GM12878 (cell line): ENCODE results near the gene ABHD15. TPM values are rescaled to one million over a fixed set of nuclear protein-coding genes. Genes with fewer than 3 reads are reported as not detected.

Experiments
- ATAC-seq: fragments of 200-7000 bp; cut with Tn5 transposase; 3 replicates; pipeline ENCODE4 v1.9.1; 2020; ENCODE audit warnings: mild to moderate bottlenecking, moderate library complexity
- BruUV-seq: library from RNA; stranded (reverse); fragments of 400-500 nt; replicated peaks from 2 replicates; lab custom pipeline; 2021; lab: Mats Ljungman, UMichigan
- CTCF ChIA-PET: fragments of 300-600 bp; sonication (Branson Sonifier 250); formaldehyde crosslinking; extraction: SDS; loops from one replicate; lab custom pipeline; 2021; ENCODE audit warnings: inconsistent platforms; lab: Yijun Ruan, JAX
- POLR2A ChIA-PET: fragments of 350-600 bp; formaldehyde crosslinking; extraction: SDS; loops from one replicate; lab custom pipeline; 2021; ENCODE audit warnings: inconsistent platforms; lab: Charles Lee
- RAD21 ChIA-PET: fragments of 300-600 bp; sonication (Branson Sonifier 250); formaldehyde crosslinking; loops from one replicate; lab custom pipeline; 2023; ENCODE audit warnings: antibody characterized with exemption; ENCODE audit not compliant: unreplicated experiment; lab: Charles Lee
- SMC1A ChIA-PET: fragments of 300-600 bp; sonication (Branson Sonifier 250); formaldehyde crosslinking; loops from one replicate; lab custom pipeline; 2023; ENCODE audit not compliant: unreplicated experiment, uncharacterized antibody; lab: Charles Lee
- DNase-seq: peaks from one replicate; pipeline ENCODE4 v3.0.0-alpha.2; 2011; ENCODE audit warnings: low read depth, low spot score
- FAIRE-seq: peaks from 3 replicates; lab custom pipeline; 2011; peaks lifted over from hg19 to GRCh38; lab: Jason Lieb, UNC
- H2AFZ ChIP-seq: 2 replicates; pipeline ENCODE4 v1.6.0; 2011; ENCODE audit warnings: low read depth, low read length, control low read depth; ENCODE audit not compliant: control insufficient read depth
- H3K27ac ChIP-seq: 2 replicates; pipeline ENCODE4 v1.5.1; 2011; ENCODE audit warnings: control low read depth; ENCODE audit not compliant: control insufficient read depth, insufficient read depth
- H3K27me3 ChIP-seq, 2 experiments: replicated peaks in 1 of 2; 2 replicates each; pipeline versions ENCODE4 v1.6.0 to v1.6.1; 2011; ENCODE audit warnings: low read length in 1 of 2; ENCODE audit not compliant: control insufficient read depth in 2 of 2, insufficient read depth in 2 of 2
- H3K36me3 ChIP-seq, 2 experiments: 2 replicates each; pipeline ENCODE4 v1.5.1; 2011; ENCODE audit warnings: low read length in 1 of 2; ENCODE audit not compliant: control insufficient read depth in 2 of 2, insufficient read depth in 2 of 2
- H3K4me1 ChIP-seq: 2 replicates; pipeline ENCODE4 v1.6.1; 2011; ENCODE audit warnings: mild to moderate bottlenecking, low read length, moderate library complexity, mixed read lengths; ENCODE audit not compliant: control insufficient read depth, insufficient read depth
- H3K4me2 ChIP-seq: 2 replicates; pipeline ENCODE4 v1.6.0; 2011; ENCODE audit warnings: control low read depth; ENCODE audit not compliant: control insufficient read depth, insufficient read depth
- H3K4me3 ChIP-seq: fragments of 200-600 bp; sonication (generic); 2 replicates; pipeline ENCODE4 v1.5.1; 2016
- H3K79me2 ChIP-seq: 2 replicates; pipeline ENCODE4 v1.6.0; 2011; ENCODE audit warnings: low read length; ENCODE audit not compliant: control insufficient read depth, insufficient read depth
- H3K9ac ChIP-seq: 2 replicates; pipeline ENCODE4 v1.8.0; 2011; ENCODE audit warnings: low read length, control low read depth, mixed read lengths; ENCODE audit not compliant: control insufficient read depth, insufficient read depth
- H3K9me3 ChIP-seq: replicated peaks from 3 replicates; pipeline ENCODE4 v1.5.1; 2011; ENCODE audit warnings: mild to moderate bottlenecking, low read length; ENCODE audit not compliant: control insufficient read depth, insufficient read depth
- H4K20me1 ChIP-seq: 2 replicates; pipeline ENCODE4 v1.6.0; 2011; ENCODE audit not compliant: control insufficient read depth, insufficient read depth
- ASH2L ChIP-seq: fragments of 300-600, 200-600 bp; sonication (generic); IDR thresholded peaks from 2 replicates; pipeline ENCODE4 v1.6.1; 2017; ENCODE audit warnings: low read depth, mild to moderate bottlenecking, borderline replicate concordance
- ATF7 ChIP-seq: fragments of 450-650 bp; IDR thresholded peaks from 2 replicates; pipeline ENCODE4 v1.6.1; 2016; ENCODE audit warnings: low read depth, mild to moderate bottlenecking
- MYB ChIP-seq: fragments of 150-350 bp; IDR thresholded peaks from 2 replicates; pipeline ENCODE4 v1.6.1; 2014; ENCODE audit warnings: mild to moderate bottlenecking, low read depth, low read length, borderline replicate concordance
- POLR2A ChIP-seq: IDR thresholded peaks from 2 replicates; pipeline ENCODE4 v1.6.1; 2011; ENCODE audit warnings: low read depth, mild to moderate bottlenecking, low read length
- WGBS: methylation state at CpG from one replicate; pipeline ENCODE4 v1.1.6; 2016; ENCODE audit warnings: low lambda C conversion rate; ENCODE audit not compliant: insufficient replicate concordance, insufficient coverage; ENCODE audit errors: missing lambda C conversion rate; 5-methylcytosine and 5-hydroxymethylcytosine counted together
- in situ Hi-C: fragments of 300-500 bp; cut with MboI; formaldehyde crosslinking; loops from 9 replicates; pipeline ENCODE4 v1.14.3; 2018; ENCODE audit warnings: mixed read lengths
- intact Hi-C: fragments of 100-400 bp; cut with micrococcal nuclease; formaldehyde crosslinking; loops from one replicate; pipeline ENCODE4 v1.14.2; 2022; ENCODE audit not compliant: unreplicated experiment
- polyA plus RNA-seq, 11 experiments: library from polyadenylated mRNA; depleted of rRNA in 4 of 11; unstranded in 6 of 11; stranded (reverse) in 5 of 11; fragments of >200 nt; fragmentation: Nextera tagmentation in 4 of 11; fragmentation: Illumina TruSeq in 1 of 11; extraction: Ambion mirVana in 4 of 11; extraction: Trizol in 1 of 11; gene quantifications; 1 replicate in 1 of 11; 2 replicates in 10 of 11; pipeline versions ENCODE4 v1.2.1 to v1.2.3, GENCODE V29; 2011 to 2016; ENCODE audit warnings: inconsistent platforms in 2 of 11, missing spikeins in 2 of 11, low read depth in 1 of 11
- total RNA-seq, 4 experiments: library from RNA; depleted of rRNA in 3 of 4; stranded (reverse); fragments of >200 nt in 3 of 4; fragmentation: Illumina TruSeq in 1 of 4; extraction: Trizol in 1 of 4; gene quantifications; 2 replicates each; pipeline versions ENCODE4 v1.2.1 to v1.2.3, GENCODE V29; 2013 to 2021

ABHD15 gene
- total and polyA plus RNA-seq, 10 of the 15 experiments (the other 5 are each of a cell fraction or from before 2014, with no cell fraction given) = 2.1 to 9.2 (median 4.9) TPM

DNA sequence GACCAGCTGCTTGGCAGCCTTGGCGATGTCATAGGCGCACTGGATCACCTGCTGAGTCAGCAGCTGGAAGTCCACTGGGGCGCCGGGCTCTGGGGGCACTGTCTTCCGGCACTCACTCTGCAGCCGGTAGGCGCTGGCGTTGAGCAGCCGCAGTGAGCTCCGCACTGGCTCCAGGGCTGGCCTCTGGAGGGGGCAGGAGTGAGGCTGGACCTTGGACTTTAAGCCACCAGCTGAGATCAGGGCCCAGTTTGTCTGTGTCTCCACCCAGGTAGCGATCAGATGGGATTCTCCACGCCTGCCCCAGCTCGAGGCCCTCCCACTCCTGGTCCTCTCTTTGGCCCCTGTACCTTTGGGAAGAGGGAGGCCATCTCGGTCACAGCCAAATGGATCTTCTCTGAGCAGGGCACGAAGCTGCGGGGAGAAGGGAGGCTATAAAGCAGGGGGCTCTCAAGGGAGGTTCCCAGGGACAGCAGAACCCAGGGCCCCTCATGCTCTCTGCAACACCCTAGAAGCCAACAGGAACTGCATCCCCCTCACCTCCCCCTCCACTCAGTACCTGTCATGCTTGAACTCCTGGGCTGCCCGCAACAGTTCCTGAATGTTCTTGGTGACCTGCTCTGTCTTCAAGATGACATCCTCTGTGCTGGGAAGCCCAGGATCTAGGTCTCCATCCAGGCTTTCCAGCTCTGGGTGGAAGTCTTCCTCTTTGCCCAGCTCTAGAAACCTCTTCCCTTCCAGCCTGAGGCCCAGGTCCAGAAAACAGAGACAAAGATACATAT lies 8.1 kb upstream of the ABHD15 start (continued):
- TF ChIP-seq ASH2L = no peak

DNA sequence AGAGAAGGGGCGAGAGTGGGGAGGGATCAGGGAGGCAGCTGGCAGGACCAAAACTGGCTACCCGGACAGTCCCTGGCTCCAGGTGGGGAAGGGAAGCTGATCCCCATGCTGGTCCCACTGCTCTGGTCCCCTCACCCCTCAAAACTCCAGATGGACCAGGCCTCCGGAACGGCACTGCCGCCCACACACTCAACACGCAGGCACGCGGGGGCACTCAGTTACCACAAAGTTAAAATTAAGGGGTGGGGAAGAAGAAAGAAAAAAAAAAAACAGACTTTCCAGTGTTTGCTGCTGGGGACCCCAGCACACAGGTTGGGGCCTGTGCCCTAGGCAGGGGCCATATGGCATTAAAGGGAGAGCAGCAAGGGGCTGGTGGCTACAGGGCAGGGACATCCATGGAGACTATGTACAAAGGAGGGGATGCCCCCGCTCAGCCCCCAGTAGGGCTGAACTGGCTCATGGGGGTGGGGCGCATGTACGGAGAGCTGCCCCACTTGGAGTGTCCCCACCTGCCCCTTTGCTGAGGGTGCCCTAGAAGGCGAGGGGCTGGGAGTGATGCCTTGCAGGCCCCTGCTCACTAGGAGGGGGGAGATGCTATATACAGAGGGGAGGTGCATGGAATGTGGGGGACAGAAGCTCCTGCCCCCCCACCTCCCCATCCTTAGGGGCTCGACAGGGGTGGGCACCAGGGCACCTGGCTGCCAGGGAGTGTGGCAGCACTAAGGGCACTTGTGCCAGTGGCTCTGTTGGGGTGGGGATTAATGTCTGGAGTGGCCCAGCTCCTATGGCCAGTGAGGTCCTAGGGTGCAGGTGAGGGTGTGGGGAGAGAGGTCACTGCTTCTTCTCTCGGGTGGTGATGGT lies 7.3 kb upstream of the ABHD15 start:
- ChIA-PET RAD21 (interaction anchor here (1.0 to 3.1 kb wide), 3 partner anchors 141 to 204 kb away, joined by 3 to 21 read pairs (median 4); no protein-coding TSS in a partner anchor), POLR2A (no interaction called here), SMC1A (no interaction called here), CTCF (interaction anchor here (0.8 to 6.2 kb wide), 12 partner anchors 13 to 358 kb away, joined by 3 to 57 read pairs (median 3); partner anchors contain the start of gene ANKRD13B)
- H3K27ac ChIP-seq = no peak overlapping the region
- FAIRE-seq = no peak
- in situ Hi-C loops (no loop called here), intact Hi-C loops (no loop called here)
- no peak overlapping the region for H3K4me2 ChIP-seq
- WGBS = 89% methylated on average over 13 of the region's 14 CpGs
- no peak overlapping the region for H2AFZ ChIP-seq
- no peak for DNase-seq
- no TSS peak for BruUV-seq
- no peak for ATAC-seq
- H3K4me3 ChIP-seq = no peak overlapping the region
- H3K79me2 ChIP-seq = no peaks in the 10 kb centered on the region
- H3K9me3 ChIP-seq = no peaks in the 10 kb centered on the region
- H3K4me1 ChIP-seq = 0 out of 2 replicates have a peak, but pooled peaks cover 4% of the 10 kb centered on the region
- H4K20me1 ChIP-seq = no peaks in the 10 kb centered on the region
- H3K9ac ChIP-seq = no peak overlapping the region
- H3K27me3 ChIP-seq = no peaks in the 10 kb centered on the region
- TF ChIP-seq POLR2A (peak; percentile 32; the same call in 1 of the 2 replicates), ATF7 (no peak), MYB (no peak)
- H3K36me3 ChIP-seq = peaks cover 0 to 18% of the 10 kb centered on the region in 2 experiments; a peak in 2 of 4 replicates
